Astrocyte (in vitro differentiated cells and primary cell): ENCODE results near the gene DHRS7B.
"Not testable (repeated sequence)": the region's sequence is repeated elsewhere in the genome, so short reads cannot be mapped to it uniquely, and the experiment has no call there.

Source experiments
- EZH2 ChIP-seq: IDR thresholded peaks from 2 replicates; pipeline ENCODE4 v1.6.1; 2012; ENCODE audit warnings: mild to moderate bottlenecking, low read length, inconsistent platforms; ENCODE audit not compliant: insufficient read depth
- TF ChIP-seq, protein P1 (sequence below): IDR thresholded peaks from 2 replicates; pipeline ENCODE4 v1.5.1; 2011; ENCODE audit warnings: low read depth, mild to moderate bottlenecking, inconsistent platforms, low read length, moderate library complexity; ENCODE audit not compliant: insufficient read depth

DNA sequence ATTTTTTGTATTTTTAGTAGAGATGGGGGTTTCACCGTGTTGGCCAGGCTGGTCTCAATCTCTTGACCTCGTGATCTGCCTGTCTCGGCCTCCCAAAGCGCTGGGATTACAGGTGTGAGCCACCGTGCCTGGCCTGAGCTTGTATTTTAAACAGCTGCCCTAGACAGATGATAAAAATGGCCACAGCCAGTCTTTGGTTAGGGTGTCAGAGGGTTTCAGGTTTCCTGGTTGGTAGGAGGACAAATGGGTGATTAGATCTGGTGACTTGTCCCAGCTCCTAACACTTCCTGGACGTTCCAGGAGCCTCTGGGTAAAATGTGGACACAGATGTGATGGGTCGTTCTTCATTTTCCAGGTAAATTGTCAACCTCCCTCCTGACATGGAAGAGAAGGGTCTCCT, 65.7 kb downstream of the DHRS7B start:
- TF ChIP-seq, protein P1, sequence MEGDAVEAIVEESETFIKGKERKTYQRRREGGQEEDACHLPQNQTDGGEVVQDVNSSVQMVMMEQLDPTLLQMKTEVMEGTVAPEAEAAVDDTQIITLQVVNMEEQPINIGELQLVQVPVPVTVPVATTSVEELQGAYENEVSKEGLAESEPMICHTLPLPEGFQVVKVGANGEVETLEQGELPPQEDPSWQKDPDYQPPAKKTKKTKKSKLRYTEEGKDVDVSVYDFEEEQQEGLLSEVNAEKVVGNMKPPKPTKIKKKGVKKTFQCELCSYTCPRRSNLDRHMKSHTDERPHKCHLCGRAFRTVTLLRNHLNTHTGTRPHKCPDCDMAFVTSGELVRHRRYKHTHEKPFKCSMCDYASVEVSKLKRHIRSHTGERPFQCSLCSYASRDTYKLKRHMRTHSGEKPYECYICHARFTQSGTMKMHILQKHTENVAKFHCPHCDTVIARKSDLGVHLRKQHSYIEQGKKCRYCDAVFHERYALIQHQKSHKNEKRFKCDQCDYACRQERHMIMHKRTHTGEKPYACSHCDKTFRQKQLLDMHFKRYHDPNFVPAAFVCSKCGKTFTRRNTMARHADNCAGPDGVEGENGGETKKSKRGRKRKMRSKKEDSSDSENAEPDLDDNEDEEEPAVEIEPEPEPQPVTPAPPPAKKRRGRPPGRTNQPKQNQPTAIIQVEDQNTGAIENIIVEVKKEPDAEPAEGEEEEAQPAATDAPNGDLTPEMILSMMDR, result not testable (repeated sequence)
- TF ChIP-seq EZH2, result not testable (repeated sequence)
